ENCODE data around the gene TPM4. TPM values are rescaled to one million over a fixed set of nuclear protein-coding genes. Genes with fewer than 3 reads are reported as not detected.

Gene TPM4
- total RNA-seq, 1 donor = 1,233 TPM

- peaks cover 4% of the 10 kb centered on the region for H4K20me1 ChIP-seq (ENCODE audit: insufficient read depth, low read length)
- H2AFZ ChIP-seq (ENCODE audit: low read length) = no peak overlapping the region
- no peak overlapping the region for H3K27ac ChIP-seq (ENCODE audit: low read depth, low read length)
- no peaks in the 10 kb centered on the region for H3K27me3 ChIP-seq (ENCODE audit: insufficient read depth, low read length)
- H3K79me2 ChIP-seq (ENCODE audit: insufficient read depth, low read length) = no peaks in the 10 kb centered on the region
- no peaks in the 10 kb centered on the region for H3K9me3 ChIP-seq (ENCODE audit: low read depth, low read length)
- no peak overlapping the region for H3K4me2 ChIP-seq (ENCODE audit: insufficient read depth, low read length)
- H3K4me3 ChIP-seq (ENCODE audit: insufficient read depth, low read length) = no peak overlapping the region
- peak; percentile 71 for DNase-seq (ENCODE audit: insufficient read length, low spot score, missing footprints)
- no peak for TF ChIP-seq CTCF (IDR thresholded peaks at IDR 0.05; ENCODE audit: extremely low read depth, low read depth, low read length)
- no peaks in the 10 kb centered on the region for H3K4me1 ChIP-seq (ENCODE audit: insufficient read depth, low read length)
- H3K36me3 ChIP-seq (ENCODE audit: insufficient read depth, low read length) = peaks cover 31% of the 10 kb centered on the region
Measured at GRCh38 chr19:16134510-16134909, 58.2 kb downstream of the TPM4 start.

GRCh38 chr19:16135430-16136127, 59.3 kb downstream of the TPM4 start:
- Histone ChIP-seq H4K20me1 (ENCODE audit: insufficient read depth, low read length) (peaks cover 4% of the 10 kb centered on the region), H2AFZ (ENCODE audit: low read length) (no peak overlapping the region), H3K27ac (ENCODE audit: low read depth, low read length) (no peak overlapping the region), H3K36me3 (ENCODE audit: insufficient read depth, low read length) (peaks cover 21% of the 10 kb centered on the region), H3K9me3 (ENCODE audit: low read depth, low read length) (no peaks in the 10 kb centered on the region), H3K4me3 (ENCODE audit: insufficient read depth, low read length) (no peak overlapping the region), H3K27me3 (ENCODE audit: insufficient read depth, low read length) (no peaks in the 10 kb centered on the region), H3K4me1 (ENCODE audit: insufficient read depth, low read length) (no peaks in the 10 kb centered on the region), H3K4me2 (ENCODE audit: insufficient read depth, low read length) (no peak overlapping the region), H3K79me2 (ENCODE audit: insufficient read depth, low read length) (no peaks in the 10 kb centered on the region)
- TF ChIP-seq CTCF (IDR thresholded peaks at IDR 0.05; ENCODE audit: extremely low read depth, low read depth, low read length) = no peak
- DNase-seq (ENCODE audit: insufficient read length, low spot score, missing footprints) = peak; percentile 59

GRCh38 chr19:16136185-16136999, 60.1 kb downstream of the TPM4 start:
- H3K27me3 ChIP-seq (ENCODE audit: insufficient read depth, low read length) = no peaks in the 10 kb centered on the region
- H3K4me1 ChIP-seq (ENCODE audit: insufficient read depth, low read length) = no peaks in the 10 kb centered on the region
- no peaks in the 10 kb centered on the region for H3K9me3 ChIP-seq (ENCODE audit: low read depth, low read length)
- no peak overlapping the region for H3K4me3 ChIP-seq (ENCODE audit: insufficient read depth, low read length)
- no peak for TF ChIP-seq CTCF (IDR thresholded peaks at IDR 0.05; ENCODE audit: extremely low read depth, low read depth, low read length)
- peaks cover 21% of the 10 kb centered on the region for H3K36me3 ChIP-seq (ENCODE audit: insufficient read depth, low read length)
- H3K27ac ChIP-seq (ENCODE audit: low read depth, low read length) = no peak overlapping the region
- H3K4me2 ChIP-seq (ENCODE audit: insufficient read depth, low read length) = no peak overlapping the region
- peak; percentile 39 for DNase-seq (ENCODE audit: insufficient read length, low spot score, missing footprints)
- H2AFZ ChIP-seq (ENCODE audit: low read length) = no peak overlapping the region
- no peaks in the 10 kb centered on the region for H3K79me2 ChIP-seq (ENCODE audit: insufficient read depth, low read length)
- H4K20me1 ChIP-seq (ENCODE audit: insufficient read depth, low read length) = peaks cover 4% of the 10 kb centered on the region

GRCh38 chr19:16139752-16140151, 63.5 kb downstream of the TPM4 start:
- H3K4me3 ChIP-seq (ENCODE audit: insufficient read depth, low read length) = no peak overlapping the region
- no peaks in the 10 kb centered on the region for H3K27me3 ChIP-seq (ENCODE audit: insufficient read depth, low read length)
- no peaks in the 10 kb centered on the region for H3K4me1 ChIP-seq (ENCODE audit: insufficient read depth, low read length)
- no peaks in the 10 kb centered on the region for H3K9me3 ChIP-seq (ENCODE audit: low read depth, low read length)
- no peaks in the 10 kb centered on the region for H3K36me3 ChIP-seq (ENCODE audit: insufficient read depth, low read length)
- no peak overlapping the region for H3K4me2 ChIP-seq (ENCODE audit: insufficient read depth, low read length)
- DNase-seq (ENCODE audit: insufficient read length, low spot score, missing footprints) = no peak
- H4K20me1 ChIP-seq (ENCODE audit: insufficient read depth, low read length) = no peaks in the 10 kb centered on the region
- H3K79me2 ChIP-seq (ENCODE audit: insufficient read depth, low read length) = no peaks in the 10 kb centered on the region
- no peak overlapping the region for H2AFZ ChIP-seq (ENCODE audit: low read length)
- H3K27ac ChIP-seq (ENCODE audit: low read depth, low read length) = no peak overlapping the region
- TF ChIP-seq CTCF (IDR thresholded peaks at IDR 0.05; ENCODE audit: extremely low read depth, low read depth, low read length) = no peak
